Activated naive CD4-positive, alpha-beta T cell treated with anti-CD3 and anti-CD28 coated beads, Interleukin-2, amount 10 ng/mL, durations not matched to agents 5 hours and 36 hours (primary cell): Measurements from ENCODE around the gene GPRIN3. TPM values are rescaled to one million over a fixed set of nuclear protein-coding genes. Genes with fewer than 3 reads are reported as not detected.

Source experiments
- total RNA-seq, 2 experiments: library from RNA; stranded (reverse); gene quantifications; one replicate each; pipeline ENCODE4 v1.2.3, GENCODE V29; 2021

Gene GPRIN3
- total RNA-seq = 10 to 100 TPM; 62.1 to 66.5 TPM

GRCh38 chr4:89307446-89308160, at the start of gene GPRIN3:
Gene GPRIN3 (minus strand): TSS chr4:89307800. CDS start chr4:89250110, 57,690 bp downstream.

Other genes starting within 250 kb of the GPRIN3 start
- 1 to 10 TPM; 5.4 to 5.8 TPM for gene TIGD2, start 196.3 kb downstream of the GPRIN3 start, total RNA-seq